HPDE6-E6E7 (cell line): ENCODE measurements around the gene SUGCT.
"Not testable (repeated sequence)": the region's sequence is repeated elsewhere in the genome, so short reads cannot be mapped to it uniquely, and the experiment has no call there.

ENCODE experiments used
- DNase-seq: peaks from one replicate; pipeline ENCODE4 v3.0.0; 2011; ENCODE audit warnings: missing footprints; ENCODE audit errors: extremely low spot score

SUGCT gene

GRCh38 chr7:40200791-40201190 is 66.0 kb downstream of the SUGCT start:
- DNase-seq = no peak

- no peak for DNase-seq
Measured at GRCh38 chr7:40202851-40203250, 68.0 kb downstream of the SUGCT start.

- no peak for DNase-seq
Measured at GRCh38 chr7:40204581-40204980, 69.8 kb downstream of the SUGCT start.

GRCh38 chr7:40205992-40206391 is 71.2 kb downstream of the SUGCT start:
- DNase-seq = no peak

- no peak for DNase-seq
Measured at GRCh38 chr7:40211276-40212003, 76.6 kb downstream of the SUGCT start.

- DNase-seq = no peak
Measured at GRCh38 chr7:40213291-40213690, 78.5 kb downstream of the SUGCT start.

GRCh38 chr7:40213856-40214255 is 79.1 kb downstream of the SUGCT start:
- no peak for DNase-seq

- not testable (repeated sequence) for DNase-seq
Measured at GRCh38 chr7:40218612-40219011, 83.8 kb downstream of the SUGCT start.

GRCh38 chr7:40219917-40220316 is 85.1 kb downstream of the SUGCT start:
- no peak for DNase-seq

GRCh38 chr7:40220421-40220911 is 85.7 kb downstream of the SUGCT start:
- no peak for DNase-seq

GRCh38 chr7:40221836-40222235 is 87.0 kb downstream of the SUGCT start:
- DNase-seq = no peak

GRCh38 chr7:40223451-40224127 is 88.8 kb downstream of the SUGCT start:
- DNase-seq = no peak

GRCh38 chr7:40230101-40230500 is 95.3 kb downstream of the SUGCT start:
- DNase-seq = no peak

- no peak for DNase-seq
Measured at GRCh38 chr7:40231796-40232195, 97.0 kb downstream of the SUGCT start.

GRCh38 chr7:40232242-40232893 is 97.6 kb downstream of the SUGCT start:
- peak; percentile 13 for DNase-seq

- DNase-seq = no peak
Measured at GRCh38 chr7:40234046-40234445, 99.2 kb downstream of the SUGCT start.

- DNase-seq = no peak
Measured at GRCh38 chr7:40234666-40235065, 99.9 kb downstream of the SUGCT start.

GRCh38 chr7:40237731-40238130 is 102.9 kb downstream of the SUGCT start:
- DNase-seq = no peak

GRCh38 chr7:40239755-40240303 is 105.0 kb downstream of the SUGCT start:
- DNase-seq = no peak

- DNase-seq = no peak
Measured at GRCh38 chr7:40243076-40243475, 108.3 kb downstream of the SUGCT start.

- DNase-seq = no peak
Measured at GRCh38 chr7:40244226-40244625, 109.4 kb downstream of the SUGCT start.

GRCh38 chr7:40248681-40249080 is 113.9 kb downstream of the SUGCT start:
- DNase-seq = no peak
